HepG2 (cell line): Measurements from ENCODE around the gene ITPR1. TPM values are rescaled to one million over a fixed set of nuclear protein-coding genes. Genes with fewer than 3 reads are reported as not detected.

Experiments
- ARNT ChIP-seq: fragments of 450-650 bp; IDR thresholded peaks from 2 replicates; pipeline ENCODE4 v1.6.1; 2017
- ASH2L ChIP-seq: fragments of 300-600, 200-600 bp; sonication (generic); IDR thresholded peaks from 2 replicates; pipeline ENCODE4 v1.7.0; 2017; ENCODE audit warnings: low read depth, mild to moderate bottlenecking, moderate library complexity, mixed read lengths, low read length; ENCODE audit not compliant: insufficient read length
- CEBPG ChIP-seq: IDR thresholded peaks from 2 replicates; pipeline ENCODE4 v1.6.1; 2016
- FIP1L1 ChIP-seq: fragments of 200-400 bp; formaldehyde crosslinking; IDR thresholded peaks from 2 replicates; pipeline ENCODE4 v1.6.1; 2018; ENCODE audit warnings: low read depth, mild to moderate bottlenecking, low read length, moderate library complexity, borderline replicate concordance; ENCODE audit not compliant: insufficient read depth
- FOSL2 ChIP-seq: sonication (generic); formaldehyde crosslinking; IDR thresholded peaks from 2 replicates; pipeline ENCODE4 v1.4.0; 2020; ENCODE audit warnings: missing genetic modification reagents
- HDAC1 ChIP-seq: sonication (generic); formaldehyde crosslinking; IDR thresholded peaks from 2 replicates; pipeline ENCODE4 v1.5.1; 2020; ENCODE audit warnings: mild to moderate bottlenecking, missing genetic modification reagents
- HDAC6 ChIP-seq: fragments of 200-600 bp; sonication (generic); IDR thresholded peaks from 2 replicates; pipeline ENCODE4 v1.7.0; 2017; ENCODE audit warnings: mild to moderate bottlenecking, antibody characterized with exemption, low read length, low read depth
- HNF1A ChIP-seq, 2 experiments: sonication (generic) in 1 of 2; formaldehyde crosslinking in 1 of 2; IDR thresholded peaks; 2 replicates each; pipeline versions ENCODE4 v1.4.0 to v1.6.1; 2016 to 2020; ENCODE audit warnings: borderline replicate concordance in 1 of 2, low read depth in 1 of 2, mild to moderate bottlenecking in 1 of 2, missing genetic modification reagents in 1 of 2
- MAFK ChIP-seq, 2 experiments: IDR thresholded peaks in 1 of 2; conservative IDR thresholded peaks in 1 of 2; 2 replicates each; pipeline ENCODE4 v1.6.1; 2011; ENCODE audit warnings: improper control_type of control experiment in 2 of 2, low read length in 2 of 2
- MTA3 ChIP-seq: sonication (generic); formaldehyde crosslinking; IDR thresholded peaks from 2 replicates; pipeline ENCODE4 v1.4.0; 2020; ENCODE audit warnings: missing genetic modification reagents
- SAFB2 ChIP-seq: sonication (generic); formaldehyde crosslinking; IDR thresholded peaks from 2 replicates; pipeline ENCODE4 v1.5.1; 2020; ENCODE audit warnings: missing genetic modification reagents, low read depth, mild to moderate bottlenecking, borderline replicate concordance
- SNAPC2 ChIP-seq: sonication (generic); formaldehyde crosslinking; IDR thresholded peaks from 2 replicates; pipeline ENCODE4 v1.8.1; 2022; ENCODE audit warnings: mild to moderate bottlenecking, missing genetic modification reagents
- SOX5 ChIP-seq: IDR thresholded peaks from 2 replicates; pipeline ENCODE4 v1.6.1; 2016; ENCODE audit warnings: borderline replicate concordance
- TAF15 ChIP-seq: fragments of 200-400 bp; formaldehyde crosslinking; IDR thresholded peaks from one replicate; pipeline ENCODE4 v1.6.1; 2018; ENCODE audit warnings: mild to moderate bottlenecking, low read depth, low read length; ENCODE audit not compliant: poor library complexity, severe bottlenecking
- ZNF264 ChIP-seq: sonication (generic); formaldehyde crosslinking; IDR thresholded peaks from 2 replicates; pipeline ENCODE4 v1.4.0; 2020; ENCODE audit warnings: missing genetic modification reagents
- ZNF614 ChIP-seq: IDR thresholded peaks from 2 replicates; pipeline ENCODE4 v1.6.1; 2018; ENCODE audit warnings: missing biosample characterization, missing genetic modification reagents, inconsistent platforms, borderline replicate concordance
- ZNF713 ChIP-seq: sonication (generic); formaldehyde crosslinking; IDR thresholded peaks from 2 replicates; pipeline ENCODE4 v1.4.0; 2020; ENCODE audit warnings: mild to moderate bottlenecking, missing genetic modification reagents
- ZNF724P ChIP-seq: sonication (generic); formaldehyde crosslinking; IDR thresholded peaks from 2 replicates; pipeline ENCODE4 v1.8.0; 2022; ENCODE audit warnings: missing genetic modification reagents, borderline replicate concordance
- ZNF773 ChIP-seq: sonication (generic); formaldehyde crosslinking; IDR thresholded peaks from 2 replicates; pipeline ENCODE4 v1.4.0; 2020; ENCODE audit warnings: missing genetic modification reagents, borderline replicate concordance
- ZNF788 ChIP-seq: sonication (generic); formaldehyde crosslinking; IDR thresholded peaks from 2 replicates; pipeline ENCODE4 v1.5.0; 2020; ENCODE audit warnings: mild to moderate bottlenecking, missing genetic modification reagents, borderline replicate concordance
- ZSCAN31 ChIP-seq: sonication (generic); formaldehyde crosslinking; IDR thresholded peaks from 2 replicates; pipeline ENCODE4 v1.5.0; 2020; ENCODE audit warnings: low read depth, mild to moderate bottlenecking, missing genetic modification reagents
- polyA plus RNA-seq, 8 experiments: library from polyadenylated mRNA; depleted of rRNA in 3 of 8; stranded (reverse) in 7 of 8; unstranded in 1 of 8; fragments of >200 nt; fragmentation: Illumina TruSeq in 4 of 8; extraction: Trizol in 4 of 8; gene quantifications; 2 replicates each; pipeline versions ENCODE4 v1.2.1 to v1.2.3, GENCODE V29; 2011 to 2016; ENCODE audit warnings: low read depth in 4 of 8, missing spikeins in 1 of 8, mixed read lengths in 1 of 8; ENCODE audit not compliant: insufficient read depth in 1 of 8
- total RNA-seq, 5 experiments: library from RNA; depleted of rRNA; stranded (reverse); fragments of >200 nt; fragmentation: Illumina TruSeq; extraction: Trizol; gene quantifications; 2 replicates each; pipeline ENCODE4 v1.2.3, GENCODE V29; 2016; ENCODE audit warnings: low read depth in 1 of 5
- TF ChIP-seq, protein P1 (sequence below): fragments of 450-650 bp; IDR thresholded peaks from 2 replicates; pipeline ENCODE4 v1.6.1; 2017

Gene ITPR1
- total and polyA plus RNA-seq, 2 of the 13 experiments (the other 11 are each of a cell fraction or from before 2014, with no cell fraction given) = 10.0 to 11.4 TPM

DNA sequence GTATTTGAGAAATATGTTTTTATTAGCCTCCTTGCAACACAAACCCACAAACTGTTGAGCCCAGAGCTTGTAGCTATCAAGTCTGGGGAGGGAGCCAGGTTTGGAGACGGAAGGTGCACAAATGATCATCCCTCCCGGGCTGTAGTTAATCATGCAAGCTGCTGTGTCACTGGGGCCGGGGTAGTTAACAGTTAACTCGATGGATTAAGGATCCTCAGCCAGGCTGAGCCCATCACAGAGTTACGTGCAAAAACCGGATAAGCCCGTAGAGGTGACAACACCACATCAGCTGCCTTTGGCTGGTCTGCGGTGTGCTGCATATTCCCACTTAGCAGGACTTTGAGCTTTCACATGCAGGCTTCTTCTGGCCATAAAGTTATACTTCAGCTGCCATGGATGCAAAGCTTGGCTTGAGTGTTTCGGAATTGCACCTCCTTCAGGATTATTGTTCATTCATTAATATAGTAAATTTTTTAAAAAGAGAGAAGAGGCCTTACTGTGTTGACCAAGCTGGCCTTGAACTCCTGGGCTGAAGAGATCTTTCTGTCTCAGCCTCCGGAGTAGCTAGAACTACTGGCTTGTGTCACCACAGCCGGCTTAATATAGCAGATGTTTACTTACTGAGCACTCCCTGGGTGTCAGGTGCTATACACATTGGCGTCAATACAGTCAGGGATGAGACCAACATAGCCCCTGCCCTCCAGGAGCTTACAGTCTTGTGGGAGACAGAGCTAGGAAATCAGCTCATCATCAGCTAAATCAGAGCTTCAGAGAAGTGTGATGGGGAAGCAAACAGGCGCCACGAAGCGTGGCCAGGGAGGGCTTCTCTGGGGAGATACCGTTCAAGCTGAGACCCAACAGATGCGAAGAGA lies 259.3 kb downstream of the ITPR1 start (continued):
- no peak; the same call in 1 of the 2 replicates for TF ChIP-seq ZSCAN31 (CRISPR knock-in tag)
- TF ChIP-seq HNF1A (IDR thresholded peaks at IDR 0.05; ENCODE audit: low read depth) = peak; percentile 91
- TF ChIP-seq HNF1A (CRISPR knock-in tag; IDR thresholded peaks at IDR 0.05; ENCODE audit: borderline replicate concordance) = peak; percentile 92; the same call in 1 of the 2 replicates
- TF ChIP-seq TAF15 = no peak
- TF ChIP-seq SOX5 (CRISPR knock-in tag) = peak; percentile 68; the same call in 1 of the 2 replicates
- peak; percentile 65 for TF ChIP-seq ZNF264
- TF ChIP-seq ZNF788 (CRISPR knock-in tag) = peak; percentile 34; the same call in 1 of the 2 replicates
- TF ChIP-seq HDAC1 = peak; percentile 42; the same call in 1 of the 2 replicates
- 0 out of 2 replicates have a peak, but pooled peaks have one; percentile 6 for TF ChIP-seq CEBPG
- no peak for TF ChIP-seq ARNT
- no peak for TF ChIP-seq HDAC6
- TF ChIP-seq ZNF614 (CRISPR knock-in tag) = peak; percentile 23; the same call in 1 of the 2 replicates
- peak in 1 of 2 experiments; percentile 4; a peak in 1 of 4 replicates for TF ChIP-seq MAFK (conservative IDR thresholded peaks at IDR 0.05 in 1 of 2, IDR thresholded peaks at IDR 0.05 in 1 of 2; ENCODE audit: low read length in 2 of 2)
- TF ChIP-seq FOSL2 (CRISPR knock-in tag) = peak; percentile 4
- TF ChIP-seq SNAPC2 = no peak
- TF ChIP-seq SAFB2 = no peak
- no peak for TF ChIP-seq ZNF773
- TF ChIP-seq FIP1L1 = no peak
- no peak for TF ChIP-seq MTA3 (CRISPR knock-in tag)
- peak; percentile 63 for TF ChIP-seq ASH2L
- TF ChIP-seq ZNF724P (CRISPR knock-in tag) = no peak; the same call in 1 of the 2 replicates
- TF ChIP-seq ZNF713 (CRISPR knock-in tag) = no peak
- TF ChIP-seq, protein P1, sequence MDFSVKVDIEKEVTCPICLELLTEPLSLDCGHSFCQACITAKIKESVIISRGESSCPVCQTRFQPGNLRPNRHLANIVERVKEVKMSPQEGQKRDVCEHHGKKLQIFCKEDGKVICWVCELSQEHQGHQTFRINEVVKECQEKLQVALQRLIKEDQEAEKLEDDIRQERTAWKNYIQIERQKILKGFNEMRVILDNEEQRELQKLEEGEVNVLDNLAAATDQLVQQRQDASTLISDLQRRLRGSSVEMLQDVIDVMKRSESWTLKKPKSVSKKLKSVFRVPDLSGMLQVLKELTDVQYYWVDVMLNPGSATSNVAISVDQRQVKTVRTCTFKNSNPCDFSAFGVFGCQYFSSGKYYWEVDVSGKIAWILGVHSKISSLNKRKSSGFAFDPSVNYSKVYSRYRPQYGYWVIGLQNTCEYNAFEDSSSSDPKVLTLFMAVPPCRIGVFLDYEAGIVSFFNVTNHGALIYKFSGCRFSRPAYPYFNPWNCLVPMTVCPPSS = no peak
